HL-60/S4 treated with retinoic acid at 250 ng/mL for 4 days and 3 days (cell line): ENCODE data around the gene TOR4A.

Experiments
- in situ Hi-C: fragments of 300-500 bp; cut with MboI; formaldehyde crosslinking; loops from 2 replicates; pipeline ENCODE4 v1.7.0; 2022; ENCODE audit warnings: low sequenced_read_pairs

The TOR4A gene

DNA sequence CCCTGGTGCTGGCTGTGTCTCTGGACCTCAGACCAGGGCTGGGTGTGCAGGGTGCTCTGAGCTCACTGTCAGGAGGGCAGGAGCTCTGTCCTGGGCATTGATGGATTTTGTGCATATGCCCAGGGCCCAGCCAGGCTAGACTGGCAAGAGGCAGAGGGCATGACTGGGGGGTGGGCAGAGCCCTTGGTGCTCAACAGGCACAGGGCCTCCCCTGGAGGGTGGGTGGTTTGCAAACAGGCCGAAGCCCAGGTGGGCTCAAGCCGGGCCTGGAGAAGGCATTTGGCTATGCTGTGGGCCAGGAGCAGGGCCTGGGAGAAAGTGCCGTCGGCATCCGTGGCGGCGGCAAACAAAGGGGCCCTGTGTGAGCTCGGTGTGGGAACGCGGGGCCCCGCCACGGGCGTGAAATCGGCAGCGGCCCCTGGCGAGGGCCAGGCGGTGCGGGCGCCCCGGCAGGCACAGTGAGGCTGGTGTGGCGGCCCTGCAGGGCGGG lies 26.4 kb downstream of the TOR4A start:
- in situ Hi-C loops: no loop called here

DNA sequence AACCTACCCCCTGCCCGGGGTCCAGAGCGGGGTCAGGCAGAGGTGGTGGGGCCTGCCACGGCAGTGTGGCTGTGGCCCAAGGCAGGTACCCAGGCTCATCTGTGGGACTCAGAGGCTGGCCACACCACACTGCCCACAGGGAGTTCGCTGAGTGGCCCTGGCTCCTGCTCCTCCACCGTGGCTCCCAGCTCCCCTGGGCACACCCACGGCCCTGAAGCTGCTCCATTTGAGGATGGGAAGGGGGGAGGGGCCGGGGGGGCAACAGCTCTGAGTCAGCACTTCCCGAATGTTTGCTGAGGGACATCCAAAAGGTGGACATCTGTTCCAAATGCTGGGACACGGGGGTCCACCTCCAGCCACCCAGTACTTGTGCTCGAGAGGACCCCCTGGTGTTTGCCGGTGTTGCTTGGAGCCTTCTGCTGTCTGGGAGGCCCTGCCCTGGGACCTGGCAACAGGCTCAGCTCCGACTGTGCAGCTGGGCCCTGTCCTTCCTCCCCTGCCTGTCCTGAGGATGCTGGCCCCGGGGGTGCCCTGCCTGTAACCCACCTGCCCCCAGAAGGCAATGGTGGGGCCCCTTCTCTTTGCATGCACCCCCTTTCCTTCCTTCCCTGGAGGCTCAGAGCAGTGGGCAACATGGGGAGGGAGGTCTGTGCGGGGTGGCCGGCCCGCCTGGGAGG lies 27.0 kb downstream of the TOR4A start:
- in situ Hi-C loops: no loop called here

DNA sequence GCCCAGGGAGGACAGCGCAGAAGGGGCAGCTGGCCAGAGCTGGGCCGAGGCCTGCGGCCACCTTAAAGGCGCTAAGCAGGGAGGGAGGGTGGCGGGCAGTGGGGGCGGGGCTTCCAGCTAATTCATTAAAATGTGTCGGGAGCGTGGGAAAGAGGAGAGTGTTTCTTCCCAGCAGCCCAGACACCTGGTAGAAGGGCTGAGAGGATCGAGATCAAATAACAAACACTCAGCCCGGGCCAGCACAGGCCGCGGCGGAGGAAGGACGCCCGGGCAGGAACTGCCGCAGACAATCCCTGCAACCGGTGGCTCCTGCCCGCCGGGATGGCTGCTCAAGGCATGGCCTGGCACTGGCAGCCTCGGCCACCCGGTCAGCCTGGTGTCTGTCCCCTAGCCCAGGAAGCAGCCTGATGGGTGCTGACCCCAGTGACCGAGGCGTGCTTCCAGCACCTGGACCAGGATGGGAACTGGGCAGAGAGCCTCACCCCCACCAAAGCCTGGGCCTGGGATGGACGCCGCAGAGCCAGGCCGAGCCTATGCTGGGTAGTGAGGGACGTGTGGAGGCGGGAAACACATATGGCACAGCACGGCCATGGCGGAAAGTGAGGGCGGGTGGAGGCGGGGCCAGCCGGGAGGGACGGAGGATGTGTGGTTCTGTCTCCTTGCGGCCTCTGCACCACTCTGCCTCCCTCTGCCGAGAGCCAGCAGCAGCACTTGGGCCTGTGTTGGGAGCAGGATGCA lies 27.7 kb downstream of the TOR4A start:
- in situ Hi-C loops: no loop called here

DNA sequence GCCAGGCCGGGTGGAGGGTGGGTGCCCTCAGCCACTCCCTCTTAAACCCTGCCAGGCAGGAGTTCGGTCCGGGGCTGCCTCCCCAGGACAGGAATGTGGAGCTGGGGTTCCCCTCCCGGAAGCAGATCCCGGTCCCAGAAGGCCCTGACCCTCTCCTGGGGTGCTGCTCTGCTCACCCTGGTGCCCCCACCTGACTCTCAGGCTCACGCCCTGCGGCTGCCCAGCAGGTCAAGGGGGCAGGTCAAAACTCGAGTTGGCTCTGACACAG lies 28.2 kb downstream of the TOR4A start:
- in situ Hi-C loops: no loop called here

DNA sequence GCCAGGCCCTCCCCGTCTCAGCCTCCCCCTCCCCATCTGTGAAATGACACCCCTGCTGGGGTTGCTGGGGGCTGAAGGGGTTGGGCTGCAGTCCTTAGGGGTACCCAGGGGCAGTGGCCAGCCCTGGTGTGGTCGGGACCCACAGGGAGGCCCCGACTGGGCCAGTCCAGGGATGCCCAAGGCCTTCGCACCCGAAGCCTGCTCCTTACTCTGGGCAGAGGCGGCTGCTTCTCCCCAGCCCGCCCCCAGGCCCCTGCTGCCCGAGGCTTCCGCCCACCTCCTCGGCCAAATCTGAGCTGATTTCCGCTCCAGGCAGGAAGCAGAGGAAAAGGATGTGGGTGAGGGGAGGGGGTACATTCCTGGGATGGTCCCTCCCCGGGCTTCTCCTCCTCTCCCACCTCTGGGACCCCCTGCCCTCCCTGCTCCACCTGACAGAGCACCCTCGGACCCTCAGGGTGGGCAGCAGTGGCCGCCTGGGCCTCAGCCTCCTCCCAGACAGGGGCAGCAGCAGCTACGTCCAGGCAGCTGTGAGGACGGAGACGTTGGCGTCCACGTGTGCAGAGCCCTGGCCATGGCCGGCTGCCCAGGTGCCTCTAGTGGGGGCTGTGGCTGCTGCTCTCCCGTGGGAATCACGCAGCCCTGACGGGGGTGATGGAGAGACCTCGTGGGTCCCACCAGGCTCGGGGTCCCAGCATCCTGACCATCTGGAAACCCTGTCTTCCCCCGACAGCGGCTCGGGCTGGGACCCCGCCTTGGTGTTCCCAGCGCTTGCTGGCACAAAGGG lies 28.7 kb downstream of the TOR4A start:
- in situ Hi-C loops: no loop called here

DNA sequence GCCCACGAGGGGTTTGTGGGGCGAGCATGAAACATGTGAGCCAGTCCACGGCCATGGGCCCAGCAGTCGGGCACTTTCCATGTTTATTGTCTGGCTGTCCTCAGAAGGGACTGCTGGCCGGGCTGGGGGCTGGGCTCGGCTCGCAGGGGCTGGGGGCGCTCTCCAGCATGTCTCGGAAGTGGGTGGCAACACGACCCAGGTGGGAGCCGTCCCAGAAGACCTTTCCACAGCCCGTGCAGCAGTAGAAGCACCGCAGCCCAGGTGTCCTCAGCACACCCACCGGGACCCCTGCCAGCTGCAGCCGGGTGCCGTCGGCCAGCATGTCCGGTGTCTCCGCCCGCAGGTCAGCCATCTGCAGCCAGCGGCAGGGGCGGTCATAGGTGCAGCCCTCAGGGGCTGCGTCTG lies 29.3 kb downstream of the TOR4A start:
- in situ Hi-C loops: no loop called here

DNA sequence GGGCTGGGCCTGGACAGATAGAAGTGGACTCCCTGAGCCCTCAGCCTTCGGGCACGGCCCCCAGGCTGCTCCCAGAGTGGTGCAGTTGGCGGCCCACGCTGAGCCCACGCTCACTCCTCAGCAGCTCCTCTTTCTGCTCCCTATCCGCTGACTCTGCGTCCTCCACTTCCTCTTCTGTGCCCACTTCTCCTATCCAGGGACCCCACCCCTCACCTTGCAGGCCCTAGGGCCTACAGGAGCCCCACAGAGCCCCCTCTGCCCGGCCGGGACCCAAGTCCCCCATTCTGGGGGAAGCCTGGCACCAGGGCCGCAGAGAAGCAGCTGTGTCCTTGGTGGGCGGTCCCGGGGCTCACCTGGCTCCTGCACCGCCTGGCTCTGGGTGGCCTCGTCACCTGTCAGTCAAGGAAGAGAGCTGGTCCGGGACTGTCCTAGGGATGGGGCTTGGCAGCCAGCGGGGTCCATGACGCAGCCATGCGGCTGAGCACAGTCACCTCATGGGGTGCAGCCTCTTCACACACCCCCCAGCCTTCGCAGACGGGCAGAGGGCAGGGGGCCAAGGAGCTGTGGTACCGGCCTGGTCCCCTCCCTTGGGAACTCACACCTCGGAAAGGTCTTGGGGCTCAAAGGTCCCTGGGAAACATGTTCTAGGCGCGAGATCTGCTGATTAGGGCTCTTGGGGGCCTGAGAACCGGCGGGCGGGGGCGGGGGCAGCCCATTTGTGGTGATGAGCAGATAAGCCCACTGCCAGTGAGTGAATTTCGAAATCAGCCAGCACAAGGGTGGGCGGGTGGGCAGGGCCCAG lies 29.9 kb downstream of the TOR4A start:
- in situ Hi-C loops: no loop called here

DNA sequence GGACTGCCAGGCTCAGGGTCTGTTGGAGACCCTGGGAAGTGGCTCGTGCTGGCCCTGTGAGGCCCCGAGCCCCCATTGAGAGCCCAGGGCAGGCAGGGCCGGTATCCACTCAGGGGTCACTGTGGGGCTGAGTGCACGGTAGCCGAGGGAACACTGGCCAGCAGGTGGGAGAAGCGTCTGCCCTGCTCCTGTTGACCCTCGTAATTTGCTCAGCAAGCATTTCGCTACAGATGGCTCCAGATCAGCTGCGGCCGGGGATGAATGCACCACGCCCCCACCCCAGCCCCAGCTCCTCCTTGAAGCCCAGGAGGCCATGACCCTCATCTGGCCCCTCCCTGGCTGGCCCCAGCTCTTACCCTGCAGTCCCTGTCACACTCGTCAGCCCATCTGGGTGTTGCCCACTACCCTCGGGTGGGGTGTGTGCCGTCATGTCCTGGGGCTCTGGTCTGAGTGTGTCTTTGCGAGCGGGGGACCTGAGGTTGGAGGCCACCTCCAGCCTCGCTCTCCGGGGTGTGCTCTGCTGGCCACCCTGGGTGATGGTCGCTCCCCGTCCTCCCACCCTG lies 30.6 kb downstream of the TOR4A start:
- in situ Hi-C loops: no loop called here

DNA sequence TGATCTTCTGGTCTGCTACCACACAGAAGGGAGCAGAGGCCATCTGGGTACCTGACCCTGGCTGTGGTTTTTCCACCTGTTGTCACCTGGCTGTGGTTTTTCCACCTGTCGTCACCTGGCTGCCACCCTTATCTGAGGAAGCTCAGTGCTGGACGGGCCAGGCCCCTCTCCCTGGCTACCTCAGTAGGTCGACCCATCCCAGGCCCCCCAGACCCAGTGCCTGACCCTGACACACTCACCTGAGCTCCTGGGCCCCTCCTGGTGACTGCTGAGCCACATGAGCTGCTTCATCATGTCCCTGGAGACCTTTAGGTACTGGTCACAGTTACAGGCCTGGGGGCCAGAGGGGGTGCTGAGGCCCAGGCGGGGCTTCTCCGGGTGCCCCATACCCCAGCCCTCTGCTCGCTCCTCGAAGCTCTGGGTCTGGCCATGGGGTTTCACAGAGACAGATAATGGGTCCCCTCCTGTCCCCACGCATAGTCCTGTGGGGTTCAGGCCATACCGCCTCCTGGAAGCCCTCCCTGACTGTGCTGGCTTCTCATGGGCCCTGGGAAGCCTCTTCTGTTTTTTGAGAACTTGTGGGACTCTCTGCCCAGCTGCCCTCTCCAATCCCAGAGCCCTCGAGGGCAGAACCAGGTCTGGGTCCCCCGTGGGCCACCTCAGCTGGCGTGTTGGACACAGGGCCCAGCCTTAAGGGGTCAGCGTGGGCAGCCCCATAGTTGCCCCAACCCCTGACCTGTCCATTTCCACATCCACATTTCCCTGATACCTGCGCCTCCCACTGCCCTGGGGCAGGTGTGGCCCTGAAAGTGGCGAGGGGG lies 32.1 kb downstream of the TOR4A start:
- in situ Hi-C loops: no loop called here

DNA sequence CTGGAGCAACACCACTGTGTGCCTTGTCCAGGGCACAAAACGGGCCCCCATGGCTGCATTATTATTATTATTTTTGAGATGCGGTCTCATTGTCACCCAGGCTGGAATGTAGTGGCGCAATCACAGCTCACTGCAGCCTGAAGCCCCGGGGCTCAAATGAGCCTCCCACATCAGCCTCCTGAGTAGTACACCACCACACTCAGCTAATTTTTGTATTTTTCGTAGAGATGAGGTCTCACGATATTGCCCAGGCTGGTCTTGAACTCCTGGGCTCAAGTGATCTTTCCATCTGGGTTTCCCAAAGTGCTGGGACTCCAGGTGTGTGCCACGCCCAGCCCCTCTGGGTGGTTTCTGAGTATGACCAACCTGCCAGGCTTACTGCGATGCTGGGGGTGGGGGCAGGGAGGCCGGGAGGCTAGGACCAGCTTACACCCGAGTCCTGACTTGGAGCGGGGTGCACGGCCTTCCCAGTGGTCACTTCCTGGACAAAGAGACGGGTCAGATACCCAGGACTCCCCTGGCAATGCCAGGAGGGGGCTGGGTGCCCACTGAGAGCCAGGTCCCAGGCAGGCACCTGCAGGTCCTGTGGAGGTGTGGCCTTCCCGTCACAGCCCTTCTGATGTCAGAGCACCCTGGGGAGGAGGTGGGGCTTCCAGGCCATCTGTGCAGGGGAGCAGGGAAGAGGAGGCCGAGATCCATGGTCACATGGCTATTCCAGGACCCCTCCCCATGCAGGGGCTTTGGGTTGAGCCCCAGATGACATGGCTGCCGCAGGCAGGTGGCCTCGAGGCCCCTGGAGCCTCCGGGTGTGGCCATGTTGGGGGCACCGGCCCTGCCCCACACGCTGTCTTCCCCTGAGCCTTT lies 32.9 kb downstream of the TOR4A start:
- in situ Hi-C loops: no loop called here

DNA sequence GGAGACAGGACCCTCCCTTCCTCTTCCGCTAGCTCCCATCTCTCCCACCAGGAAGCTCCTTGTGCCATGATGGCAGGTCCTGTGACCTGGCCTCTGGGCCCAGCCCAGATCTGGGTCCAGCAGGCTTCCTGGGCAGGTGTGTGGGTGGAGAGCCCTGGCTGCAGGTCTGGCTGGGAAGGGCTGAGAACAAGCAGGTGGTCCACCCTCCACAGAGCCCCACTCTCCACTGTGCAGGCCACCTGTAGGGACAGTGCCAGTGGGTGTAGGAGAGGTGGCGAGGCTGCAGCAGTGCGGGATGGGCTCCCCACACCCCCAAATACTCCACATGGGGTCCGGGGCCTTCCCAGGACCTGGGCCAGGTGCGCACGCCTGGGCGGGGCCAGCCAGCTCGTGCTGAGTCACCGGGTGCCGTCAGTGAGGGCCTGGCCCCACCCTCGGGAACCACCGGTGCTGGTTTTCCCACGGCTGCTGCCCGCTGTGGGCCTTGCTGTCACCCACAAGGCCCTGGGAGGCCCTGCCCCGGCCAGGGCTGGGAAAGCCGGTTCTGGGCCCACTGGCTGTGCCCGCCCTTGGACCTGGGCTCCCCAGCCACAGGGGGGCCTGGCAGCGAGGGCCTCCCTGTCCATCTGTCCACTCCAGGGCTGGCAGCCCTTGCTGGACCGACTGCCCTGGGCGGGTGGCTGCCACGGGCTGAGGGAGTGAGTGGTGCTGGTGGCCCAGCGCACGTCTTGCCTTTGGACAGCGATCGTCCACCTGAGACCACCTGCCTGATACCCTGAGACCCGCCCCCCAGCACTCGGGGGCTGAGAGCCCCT lies 33.9 kb downstream of the TOR4A start:
- in situ Hi-C loops: no loop called here

DNA sequence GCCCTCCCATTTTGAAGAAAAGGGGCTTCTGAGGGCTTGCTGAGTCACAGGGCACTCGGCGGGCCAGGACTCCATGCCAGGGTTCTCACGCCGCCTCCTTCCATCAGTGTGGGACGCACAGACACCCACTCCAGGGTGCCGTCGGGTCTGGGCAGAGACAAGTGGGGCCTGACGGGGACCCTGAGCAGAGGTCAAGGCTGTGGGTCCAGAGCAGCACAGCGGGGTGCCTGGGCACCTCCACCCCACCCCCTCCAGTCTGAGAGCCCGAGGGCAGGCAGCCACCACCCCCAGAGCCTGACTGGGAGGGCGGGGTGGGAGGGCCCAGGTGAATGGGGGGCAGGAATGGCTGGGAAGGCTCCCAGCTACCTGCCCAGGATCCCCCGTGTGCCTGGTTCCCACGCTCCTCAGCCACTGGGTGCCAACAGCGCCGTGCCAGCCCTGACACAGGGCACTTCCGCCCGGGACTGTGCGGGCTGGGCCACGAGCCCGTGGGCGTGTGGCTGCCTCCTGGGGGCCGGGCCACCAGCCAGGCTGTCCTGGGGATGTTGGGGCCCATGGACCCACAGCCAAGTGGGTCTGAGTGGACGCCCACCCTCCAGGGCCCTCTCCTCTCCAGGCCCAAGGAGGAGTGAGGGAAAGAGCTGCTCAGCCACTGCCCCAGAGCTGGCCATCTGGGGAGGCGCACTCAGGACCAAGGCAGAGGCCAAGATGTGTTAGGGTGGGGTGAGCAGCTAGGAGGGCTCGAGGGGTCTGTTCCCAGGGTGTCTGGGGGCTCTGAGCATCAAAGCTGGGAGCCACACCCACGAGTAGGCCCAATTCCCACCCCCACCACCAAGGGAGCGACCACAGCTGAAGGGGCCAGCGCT lies 34.7 kb downstream of the TOR4A start:
- in situ Hi-C loops: no loop called here

DNA sequence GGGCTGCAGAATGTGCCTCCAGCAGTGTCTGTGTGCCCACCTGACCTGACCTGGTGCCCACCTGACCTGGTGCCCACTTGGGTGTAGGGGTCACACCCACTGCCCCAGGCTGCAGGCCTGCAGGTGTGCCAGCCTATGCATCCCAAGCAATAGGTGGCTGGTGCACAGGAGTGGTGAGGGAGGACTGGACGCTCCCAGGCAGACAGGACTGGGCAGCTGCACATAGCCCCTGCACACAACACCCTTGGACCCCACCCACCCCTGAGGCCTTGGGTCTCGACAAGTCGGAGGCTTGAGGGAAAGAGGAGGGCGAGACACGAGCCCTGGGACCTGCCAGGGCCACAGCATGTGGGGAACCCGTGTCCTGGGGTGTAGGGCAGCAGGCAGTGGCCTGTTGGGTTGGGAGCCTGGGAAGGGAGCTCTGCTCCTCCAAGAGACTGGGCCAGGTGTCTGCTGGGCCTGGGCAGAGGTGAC lies 35.4 kb downstream of the TOR4A start:
- in situ Hi-C loops: no loop called here

DNA sequence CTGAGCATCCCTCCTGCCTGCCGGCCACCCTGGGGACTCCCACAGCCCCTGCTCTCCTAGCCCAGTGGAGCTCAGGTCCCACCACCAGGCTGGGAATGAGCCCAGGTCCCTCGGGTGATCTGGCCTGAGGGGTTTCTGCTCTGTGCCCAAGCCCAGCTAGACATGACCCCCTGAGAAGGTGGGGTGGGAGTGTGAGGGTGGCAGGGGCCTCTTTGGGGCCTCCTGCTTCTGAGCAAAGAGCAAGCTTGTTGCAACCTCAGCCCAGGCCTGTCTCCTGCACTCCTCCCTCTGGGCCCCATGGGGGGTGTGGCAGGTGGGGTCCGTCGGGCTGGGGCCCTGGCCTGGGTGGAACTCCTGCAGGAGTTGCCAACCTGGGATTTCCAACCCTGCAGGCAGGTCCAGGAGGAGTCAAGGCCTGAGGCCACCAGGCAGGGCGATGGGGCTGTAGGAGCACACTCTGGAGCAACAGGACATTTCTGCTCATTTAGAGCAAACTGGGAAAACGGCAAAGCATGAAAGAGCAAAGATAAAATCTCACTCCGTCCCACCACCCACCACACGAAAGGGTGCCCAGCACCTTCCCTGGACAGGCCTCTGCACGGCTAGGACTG lies 35.9 kb downstream of the TOR4A start:
- in situ Hi-C loops: no loop called here

DNA sequence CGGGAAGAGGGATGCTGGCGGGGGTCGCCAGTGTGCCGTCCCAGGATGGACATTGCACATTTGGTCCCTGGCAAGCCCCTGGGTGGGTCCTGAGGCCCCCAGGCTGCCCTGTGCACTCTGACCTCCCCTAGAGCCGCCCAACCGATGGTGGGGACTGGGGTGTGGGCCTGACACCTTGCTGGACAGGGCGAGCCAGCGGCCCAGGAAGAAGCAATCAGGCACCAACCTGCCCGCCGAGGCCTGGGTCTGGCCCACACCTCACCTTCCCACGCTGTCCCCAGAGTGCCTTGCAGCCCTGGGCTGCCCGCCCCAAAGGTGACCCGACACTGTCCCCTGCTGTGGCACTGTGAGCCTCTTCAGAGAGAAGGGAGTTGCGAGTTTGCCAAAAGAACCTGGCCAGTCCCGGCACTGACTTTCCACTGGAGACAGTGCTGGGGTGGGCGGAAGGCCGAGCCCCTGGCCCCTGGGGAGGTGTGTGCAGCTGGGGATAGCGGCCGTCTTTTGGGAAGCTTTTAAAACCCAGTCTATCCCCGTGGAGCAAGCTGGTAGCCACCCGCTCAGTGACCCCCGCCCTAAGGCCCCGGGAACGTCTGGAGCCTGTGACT lies 36.5 kb downstream of the TOR4A start:
- in situ Hi-C loops: no loop called here
